ENCODE measurements around the gene ANO1. TPM values are rescaled to one million over a fixed set of nuclear protein-coding genes. Genes with fewer than 3 reads are reported as not detected.

The ANO1 gene
- total RNA-seq, 1 experiment from 2014 or later = 41.7 TPM

DNA sequence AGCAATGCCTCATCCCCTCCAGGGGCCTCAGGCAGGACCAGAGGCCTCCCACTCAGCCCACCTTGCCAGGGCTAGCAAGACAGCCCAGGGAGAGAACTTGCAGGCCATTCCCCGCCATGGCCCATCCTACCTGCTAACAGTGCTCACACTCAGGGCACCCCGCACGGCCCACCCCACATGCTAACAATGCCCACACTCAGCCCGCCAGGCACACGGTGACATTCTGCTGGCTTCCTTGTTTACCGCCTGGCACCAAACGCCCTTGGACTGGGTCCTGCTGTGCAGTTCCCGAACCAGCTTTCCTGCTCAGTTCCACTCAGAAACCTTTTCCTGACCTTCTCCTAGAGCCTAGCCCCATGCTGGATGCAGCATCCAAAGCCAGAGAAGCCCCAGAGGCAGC lies 91.5 kb downstream of the ANO1 start:
- POLR2A ChIA-PET = no interaction called here

More for the DNA sequence above, 91.5 kb downstream of the ANO1 start:
- Histone ChIP-seq H3K79me2 (ENCODE audit: insufficient read depth, low read length) (no peaks in the 10 kb centered on the region), H3K36me3 (ENCODE audit: control insufficient read depth in 1 of 2, insufficient read depth in 2 of 2, low read length in 2 of 2) (peaks cover 0 to 3% of the 10 kb centered on the region in 2 experiments; a peak in 1 of 4 replicates), H3K27me3 (ENCODE audit: insufficient read depth, low read length) (no peaks in the 10 kb centered on the region), H3K9me3 (ENCODE audit: control insufficient read depth in 1 of 2, insufficient read depth in 1 of 2, low read depth in 1 of 2, low read length in 2 of 2) (no peaks in the 10 kb centered on the region), H2AFZ (ENCODE audit: low read depth, low read length, poor library complexity, severe bottlenecking) (no peak overlapping the region), H3K4me3 (replicated peaks in 1 of 2; ENCODE audit: low read depth in 1 of 2, low read length in 2 of 2) (no peak overlapping the region), H3K9ac (ENCODE audit: low read length) (no peak overlapping the region), H3K4me2 (ENCODE audit: low read length) (no peak overlapping the region), H3K27ac (ENCODE audit: low read depth, low read length) (no peak overlapping the region), H4K20me1 (ENCODE audit: insufficient read depth) (no peaks in the 10 kb centered on the region), H3K4me1 (ENCODE audit: control insufficient read depth in 1 of 2, insufficient read depth in 2 of 2, low read length in 2 of 2) (no peaks in the 10 kb centered on the region), H3K9me2 (ENCODE audit: insufficient read depth) (no peaks in the 10 kb centered on the region)
- intact Hi-C loops (cut with micrococcal nuclease) = no loop called here
- no peak for ATAC-seq
- BruUV-seq (replicated peaks) = no TSS peak
- TF ChIP-seq YY1 (IDR thresholded peaks at IDR 0.05; ENCODE audit: extremely low read depth, insufficient replicate concordance, low read depth, low read length) (no peak), EGR1 (IDR thresholded peaks at IDR 0.05; ENCODE audit: low read depth) (no peak), ELF1 (IDR thresholded peaks at IDR 0.05; ENCODE audit: borderline replicate concordance, low read depth) (no peak), TCF7L2 (IDR thresholded peaks at IDR 0.05; ENCODE audit: borderline replicate concordance, extremely low read depth, insufficient read depth, insufficient read length) (no peak), CEBPB (IDR thresholded peaks at IDR 0.05; ENCODE audit: low read depth) (no peak), SIN3A (IDR thresholded peaks at IDR 0.05; ENCODE audit: low read depth) (no peak), CBX3 (IDR thresholded peaks at IDR 0.05; ENCODE audit: low read depth) (no peak), EZH2phosphoT487 (IDR thresholded peaks at IDR 0.05; ENCODE audit: borderline replicate concordance) (no peak), FOSL1 (IDR thresholded peaks at IDR 0.05; ENCODE audit: low read depth) (no peak), EZH2 (IDR thresholded peaks at IDR 0.05) (no peak), MAX (IDR thresholded peaks at IDR 0.05) (no peak), CTCF (IDR thresholded peaks at IDR 0.05 in 2 of 3, conservative IDR thresholded peaks at IDR 0.05 in 1 of 3; ENCODE audit: borderline replicate concordance in 1 of 3, insufficient read depth in 1 of 3, low read depth in 2 of 3, low read length in 2 of 3) (no peak), SP1 (IDR thresholded peaks at IDR 0.05; ENCODE audit: low read depth) (no peak)
- TF ChIP-seq, protein P1, sequence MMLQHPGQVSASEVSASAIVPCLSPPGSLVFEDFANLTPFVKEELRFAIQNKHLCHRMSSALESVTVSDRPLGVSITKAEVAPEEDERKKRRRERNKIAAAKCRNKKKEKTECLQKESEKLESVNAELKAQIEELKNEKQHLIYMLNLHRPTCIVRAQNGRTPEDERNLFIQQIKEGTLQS (IDR thresholded peaks at IDR 0.05) = no peak
- no peak for DNase-seq (ENCODE audit: low read depth, low spot score)
- RAD21 ChIA-PET (ENCODE audit: low non-redundant PET in 1 of 2, low total read pairs in 2 of 2, uncharacterized antibody in 2 of 2, unreplicated experiment in 2 of 2) = no interaction called here
- CTCF ChIA-PET = no interaction called here

Measured in HCT116 (cell line).